Mammary epithelial cell (primary cell): ENCODE measurements around the gene SPRED1.

Experiments used
- EZH2 ChIP-seq: IDR thresholded peaks from 2 replicates; pipeline ENCODE4 v1.6.1; 2012; ENCODE audit warnings: low read length, inconsistent platforms, borderline replicate concordance
- TF ChIP-seq, protein P1 (sequence below), 2 donors: IDR thresholded peaks in 1 of 2; conservative IDR thresholded peaks in 1 of 2; 2 replicates each; pipeline ENCODE4 v1.5.1; 2011 to 2012; ENCODE audit warnings: inconsistent platforms in 2 of 2, low read length in 2 of 2, mild to moderate bottlenecking in 2 of 2, control low read depth in 1 of 2, low read depth in 1 of 2; ENCODE audit not compliant: insufficient read depth in 1 of 2; ENCODE audit errors: extremely low read depth in 1 of 2

GRCh38 chr15:38228618-38229017 lies 24.0 kb upstream of the SPRED1 start:
- TF ChIP-seq, protein P1, sequence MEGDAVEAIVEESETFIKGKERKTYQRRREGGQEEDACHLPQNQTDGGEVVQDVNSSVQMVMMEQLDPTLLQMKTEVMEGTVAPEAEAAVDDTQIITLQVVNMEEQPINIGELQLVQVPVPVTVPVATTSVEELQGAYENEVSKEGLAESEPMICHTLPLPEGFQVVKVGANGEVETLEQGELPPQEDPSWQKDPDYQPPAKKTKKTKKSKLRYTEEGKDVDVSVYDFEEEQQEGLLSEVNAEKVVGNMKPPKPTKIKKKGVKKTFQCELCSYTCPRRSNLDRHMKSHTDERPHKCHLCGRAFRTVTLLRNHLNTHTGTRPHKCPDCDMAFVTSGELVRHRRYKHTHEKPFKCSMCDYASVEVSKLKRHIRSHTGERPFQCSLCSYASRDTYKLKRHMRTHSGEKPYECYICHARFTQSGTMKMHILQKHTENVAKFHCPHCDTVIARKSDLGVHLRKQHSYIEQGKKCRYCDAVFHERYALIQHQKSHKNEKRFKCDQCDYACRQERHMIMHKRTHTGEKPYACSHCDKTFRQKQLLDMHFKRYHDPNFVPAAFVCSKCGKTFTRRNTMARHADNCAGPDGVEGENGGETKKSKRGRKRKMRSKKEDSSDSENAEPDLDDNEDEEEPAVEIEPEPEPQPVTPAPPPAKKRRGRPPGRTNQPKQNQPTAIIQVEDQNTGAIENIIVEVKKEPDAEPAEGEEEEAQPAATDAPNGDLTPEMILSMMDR (conservative IDR thresholded peaks at IDR 0.05 in 1 of 2, IDR thresholded peaks at IDR 0.05 in 1 of 2; ENCODE audit: extremely low read depth in 1 of 2, insufficient read depth in 1 of 2, low read depth in 1 of 2, low read length in 2 of 2) = no peak
- TF ChIP-seq EZH2 = no peak
